ENCODE results near the gene CDH4.
"Not testable (repeated sequence)": the region's sequence is repeated elsewhere in the genome, so short reads cannot be mapped to it uniquely, and the experiment has no call there.

CDH4 gene

DNA sequence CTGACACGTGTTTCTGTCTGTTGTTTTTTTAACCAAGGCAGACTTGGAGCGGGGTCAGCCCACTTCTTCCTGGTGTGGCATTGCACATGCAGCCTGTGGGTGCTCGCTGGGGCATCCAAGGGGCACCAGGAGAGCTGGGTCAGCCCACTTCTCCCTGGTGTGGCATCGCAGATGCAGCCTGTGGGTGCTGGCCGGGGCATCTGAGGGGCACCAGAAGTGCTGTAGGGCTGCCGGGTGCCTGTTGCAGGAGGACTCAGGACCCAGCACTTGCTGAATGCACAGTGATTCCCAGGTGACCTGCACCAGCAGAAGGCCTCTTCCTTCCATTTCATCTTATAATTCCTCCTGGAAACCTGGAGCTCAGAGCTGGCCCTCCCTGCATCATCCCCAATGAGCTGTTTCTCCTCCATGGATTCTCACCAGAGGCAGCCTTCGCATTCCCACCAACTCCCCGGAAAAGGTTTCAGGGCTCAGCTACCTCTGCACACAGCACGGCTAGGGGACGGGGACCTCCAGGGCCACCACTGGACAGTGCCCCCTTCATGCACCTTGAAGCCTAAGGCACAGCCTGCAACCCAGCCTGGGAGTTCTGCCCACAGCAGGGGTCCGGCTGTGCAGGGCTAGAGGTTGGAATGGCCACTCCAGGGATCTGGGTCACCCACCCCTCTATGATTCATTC, 594.8 kb downstream of the CDH4 start:
- no peak overlapping the region for H3K4me3 ChIP-seq (ENCODE audit: low read length)
- TF ChIP-seq ZNF274 (IDR thresholded peaks at IDR 0.05; ENCODE audit: low read depth, low read length), result no peak

DNA sequence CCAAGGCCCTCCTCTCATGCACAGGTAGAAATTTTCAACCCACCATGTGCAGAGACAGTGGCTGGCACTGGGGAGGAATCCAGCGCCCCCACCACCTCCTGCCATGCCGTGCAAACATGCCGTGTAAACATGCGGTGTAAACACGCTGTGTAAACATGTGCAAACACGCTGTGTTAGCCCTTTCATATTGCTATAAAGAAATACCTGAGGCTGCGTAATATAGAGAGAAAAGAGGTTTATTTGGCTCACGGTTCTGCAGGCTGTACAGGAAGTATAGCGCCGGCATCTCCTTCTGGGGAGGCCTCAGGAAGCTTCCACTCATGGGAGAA, 595.3 kb downstream of the CDH4 start:
- no peak overlapping the region for H3K4me3 ChIP-seq (ENCODE audit: low read length)
- no peak for TF ChIP-seq ZNF274 (IDR thresholded peaks at IDR 0.05; ENCODE audit: low read depth, low read length)

DNA sequence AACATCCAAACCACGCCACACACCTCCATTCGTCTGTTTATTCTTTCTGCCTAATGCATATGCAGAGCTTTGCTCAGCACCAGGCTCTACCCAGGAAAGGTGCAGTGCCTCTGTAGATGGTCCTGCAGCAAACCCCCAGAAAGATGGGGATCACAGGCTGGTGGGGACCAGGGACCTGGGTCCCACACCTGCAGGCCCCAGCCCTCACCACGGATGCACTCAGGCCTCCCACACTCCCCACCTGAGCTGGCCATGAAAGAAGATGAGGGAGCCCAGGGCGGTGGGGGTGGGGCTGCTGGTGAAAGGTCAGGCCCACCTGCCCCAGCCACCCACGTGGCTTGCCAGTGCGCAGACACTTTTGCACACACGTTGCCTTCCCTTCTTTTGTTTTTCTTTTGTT, 595.9 kb downstream of the CDH4 start:
- no peak overlapping the region for H3K4me3 ChIP-seq (ENCODE audit: low read length)
- TF ChIP-seq ZNF274 (IDR thresholded peaks at IDR 0.05; ENCODE audit: low read depth, low read length), result no peak

DNA sequence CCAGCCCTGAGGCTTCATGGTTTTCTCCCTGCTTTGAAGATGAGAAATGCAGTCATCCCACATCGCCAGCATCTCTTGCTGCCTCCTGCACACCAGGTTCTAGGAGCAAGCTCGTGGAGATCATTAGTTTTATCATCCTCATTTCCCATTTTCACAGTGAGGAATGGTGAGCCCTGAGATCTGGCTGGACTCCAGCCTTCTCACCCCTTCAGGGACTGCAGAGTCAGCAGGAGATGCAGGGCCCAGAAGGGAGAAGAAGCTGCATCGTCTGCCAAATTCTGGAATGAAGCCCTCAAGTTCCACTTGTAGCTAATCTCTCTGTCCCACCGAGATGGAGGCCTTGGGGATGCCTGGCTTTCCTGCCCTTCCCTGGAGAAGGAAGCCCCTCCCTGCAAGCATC, 596.8 kb downstream of the CDH4 start:
- TF ChIP-seq ZNF274 (IDR thresholded peaks at IDR 0.05; ENCODE audit: low read depth, low read length), result no peak
- no peak overlapping the region for H3K4me3 ChIP-seq (ENCODE audit: low read length)

DNA sequence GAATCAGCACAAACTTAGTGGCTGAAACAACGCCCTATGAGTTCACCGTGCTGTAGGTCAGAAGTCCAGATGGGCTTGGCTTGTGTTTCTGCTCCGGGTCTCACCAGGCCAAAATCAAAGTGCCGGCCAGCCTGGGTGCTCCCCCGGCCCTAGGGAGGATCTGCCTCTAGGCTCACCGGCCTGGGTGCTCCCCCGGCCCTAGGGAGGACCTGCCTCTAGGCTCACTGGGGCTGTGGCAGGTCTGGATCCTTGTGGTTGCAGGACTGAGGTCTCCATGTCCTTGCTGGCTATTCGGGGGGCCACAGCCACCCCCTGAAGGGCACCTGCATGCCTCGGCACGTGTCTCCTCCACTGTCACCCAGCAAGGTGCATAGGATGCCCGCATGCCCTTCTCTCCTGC, 597.3 kb downstream of the CDH4 start:
- no peak overlapping the region for H3K4me3 ChIP-seq (ENCODE audit: low read length)
- TF ChIP-seq ZNF274 (IDR thresholded peaks at IDR 0.05; ENCODE audit: low read depth, low read length), result no peak

DNA sequence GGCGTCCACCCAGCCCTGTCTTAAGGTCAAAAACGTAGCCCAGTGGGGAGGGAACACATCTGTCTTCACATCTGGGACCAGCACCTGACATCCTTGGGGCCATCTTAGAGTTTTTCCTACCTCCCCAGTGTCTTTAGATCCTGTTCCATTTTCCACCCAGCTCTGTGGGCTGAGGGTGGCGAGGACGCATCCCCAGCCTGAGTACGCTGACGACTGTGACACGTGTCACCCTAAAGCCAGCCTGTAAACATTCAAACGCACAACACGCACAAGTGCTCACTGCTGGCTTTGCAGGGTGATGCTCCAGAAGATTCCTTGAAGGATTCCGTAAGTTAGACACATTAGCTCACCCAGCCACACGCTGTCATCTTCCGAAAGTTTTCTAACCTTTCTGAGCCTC, 597.8 kb downstream of the CDH4 start:
- no peak overlapping the region for H3K4me3 ChIP-seq (ENCODE audit: low read length)
- TF ChIP-seq ZNF274 (IDR thresholded peaks at IDR 0.05; ENCODE audit: low read depth, low read length), result no peak

DNA sequence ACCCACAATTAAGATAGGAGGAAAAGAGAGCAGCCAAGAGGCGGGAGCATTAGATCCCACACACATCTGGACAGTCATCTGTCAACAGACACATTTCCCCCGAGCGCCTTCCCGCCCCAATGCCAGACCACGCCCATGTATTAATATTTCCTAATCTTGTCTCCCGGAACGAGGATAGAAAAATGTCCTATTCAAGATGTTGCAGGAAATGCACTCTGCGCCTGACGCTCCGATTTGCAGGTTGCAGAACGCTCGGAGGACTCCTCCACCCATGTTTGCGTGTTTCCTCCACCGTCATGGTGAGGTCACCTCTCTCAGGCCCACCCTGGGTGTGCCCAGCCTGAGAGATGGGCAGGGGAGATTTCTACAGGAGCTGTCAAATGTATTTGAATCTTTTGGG, 598.4 kb downstream of the CDH4 start:
- no peak overlapping the region for H3K4me3 ChIP-seq (ENCODE audit: low read length)
- no peak for TF ChIP-seq ZNF274 (IDR thresholded peaks at IDR 0.05; ENCODE audit: low read depth, low read length)

DNA sequence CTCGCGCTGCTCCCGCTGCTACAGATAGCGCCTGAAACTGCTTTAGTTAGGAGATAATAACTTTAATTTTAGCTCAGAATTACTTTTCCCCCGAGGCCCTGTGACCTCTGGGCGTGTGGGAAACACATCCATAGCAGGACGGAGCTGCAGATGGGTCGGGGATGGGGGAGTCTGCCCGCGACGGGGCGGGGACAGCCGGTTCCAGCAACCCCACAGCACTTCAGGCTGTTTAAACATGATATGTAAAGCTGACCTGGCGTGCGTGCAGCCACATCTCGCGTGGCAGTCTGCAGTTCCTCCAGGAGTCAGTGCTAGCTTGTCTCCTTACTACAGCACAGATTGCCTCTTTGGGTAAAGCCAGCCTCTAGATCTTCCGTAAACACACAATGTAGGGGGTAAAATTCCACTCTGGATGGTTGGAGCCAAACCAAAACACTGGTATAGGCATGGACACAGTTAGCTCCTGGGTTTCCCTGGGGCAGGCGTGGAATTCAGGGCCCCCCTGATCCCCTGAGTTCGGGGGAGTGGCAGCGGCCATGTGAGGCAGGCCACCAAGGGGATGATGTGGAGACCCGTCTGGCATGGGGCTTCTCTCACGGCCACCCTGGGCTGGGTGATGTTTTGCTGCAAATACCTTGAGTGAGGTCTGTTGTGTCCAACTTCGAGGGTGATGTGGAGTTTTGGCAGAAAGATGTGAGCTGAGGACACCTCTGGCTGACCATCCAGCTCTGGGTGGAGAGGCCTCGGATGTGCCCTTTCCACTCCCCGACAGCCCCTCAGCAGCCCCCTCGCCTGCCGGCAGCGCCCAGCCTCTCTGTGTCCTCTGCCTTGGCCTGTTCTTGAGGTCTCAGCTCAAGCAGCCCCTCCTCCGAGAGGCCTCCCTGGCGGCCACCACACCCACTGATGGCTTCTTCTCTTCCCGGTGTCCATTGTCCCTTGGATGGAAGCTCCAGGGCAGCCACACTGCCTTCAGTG, 599.2 kb downstream of the CDH4 start:
- no peak overlapping the region for H3K4me3 ChIP-seq (ENCODE audit: low read length)
- TF ChIP-seq ZNF274 (IDR thresholded peaks at IDR 0.05; ENCODE audit: low read depth, low read length), result no peak

DNA sequence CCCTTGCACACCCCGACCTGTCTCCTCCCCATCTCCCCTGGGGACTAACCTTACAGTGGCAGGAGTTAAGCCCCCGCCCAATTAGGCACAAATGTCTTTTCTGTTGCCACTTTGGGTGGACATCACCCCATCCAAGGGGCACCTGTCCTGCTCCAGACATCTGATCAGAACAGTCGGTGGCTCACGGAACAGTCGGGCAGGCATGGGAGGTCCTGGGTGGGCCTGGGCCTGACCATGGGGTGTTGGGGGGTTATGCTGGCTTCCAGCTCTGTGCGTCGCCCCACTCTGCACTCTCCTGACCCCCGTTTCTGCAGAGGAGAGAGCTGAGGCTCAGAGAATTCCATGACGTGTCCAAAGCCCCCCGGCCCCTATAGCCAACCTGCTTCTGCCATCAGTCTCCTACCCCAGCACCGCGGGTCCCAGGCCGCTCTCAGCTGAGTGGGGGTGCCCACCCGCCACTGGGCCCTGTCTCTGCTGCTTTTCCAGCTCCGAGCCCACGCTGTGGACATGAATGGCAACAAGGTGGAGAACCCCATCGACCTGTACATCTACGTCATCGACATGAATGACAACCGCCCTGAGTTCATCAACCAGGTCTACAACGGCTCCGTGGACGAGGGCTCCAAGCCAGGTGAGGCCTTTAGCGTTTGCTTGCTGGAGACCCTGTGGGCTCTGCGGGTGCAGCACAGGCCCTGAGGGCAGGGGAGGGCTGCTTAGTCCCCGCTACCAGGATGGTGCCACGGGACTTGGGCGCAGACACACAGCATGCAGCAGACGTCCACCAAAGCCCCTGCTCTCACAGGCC, 600.4 kb downstream of the CDH4 start:
- H3K4me3 ChIP-seq (ENCODE audit: low read length), result no peak overlapping the region
- no peak for TF ChIP-seq ZNF274 (IDR thresholded peaks at IDR 0.05; ENCODE audit: low read depth, low read length)

DNA sequence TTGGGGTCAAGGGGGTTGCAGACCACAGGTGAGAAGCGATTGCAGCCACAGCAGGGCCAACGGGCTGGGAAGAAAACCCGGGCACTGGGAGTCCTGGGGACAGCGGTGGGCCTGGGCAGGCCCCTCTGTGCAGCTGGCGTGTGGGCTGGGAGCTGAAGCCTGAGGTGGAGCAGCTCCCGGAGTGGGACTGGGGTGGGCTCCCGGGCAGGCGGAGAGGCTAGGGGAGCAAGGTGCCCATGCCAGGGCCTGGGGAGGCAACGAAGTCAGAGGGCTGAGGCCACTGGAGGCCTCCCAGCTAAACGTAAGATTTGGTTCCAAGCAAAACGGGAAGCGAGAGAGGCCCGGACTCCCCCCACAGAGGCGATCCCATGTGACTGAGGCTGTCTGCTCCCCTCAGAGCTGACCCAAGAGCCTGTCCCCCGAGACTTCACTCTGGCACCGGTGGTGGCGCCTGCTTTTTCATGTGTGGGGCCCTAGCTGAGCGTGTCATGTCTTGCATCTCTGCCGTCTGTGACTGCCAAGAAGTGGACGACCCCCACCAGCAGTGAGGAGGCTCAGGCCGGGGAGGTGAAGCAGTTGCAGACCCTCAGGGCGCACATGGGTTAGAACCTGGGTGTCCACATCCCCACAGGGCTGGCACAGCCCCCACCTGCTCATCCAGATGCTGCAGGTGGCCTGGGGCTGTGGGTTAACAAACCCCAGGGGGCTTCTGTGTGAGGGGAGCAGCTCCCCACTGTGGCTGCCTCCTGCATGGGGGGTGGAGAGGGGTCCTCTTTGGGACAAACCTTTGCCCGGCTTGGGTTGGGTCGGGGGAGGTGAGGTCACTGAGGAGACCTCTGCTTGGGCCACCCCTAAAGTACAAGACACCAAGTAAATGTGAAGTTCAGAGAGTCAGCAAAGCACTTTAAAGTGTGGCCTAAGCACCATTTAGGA, 601.3 kb downstream of the CDH4 start:
- no peak overlapping the region for H3K4me3 ChIP-seq (ENCODE audit: low read length)
- no peak for TF ChIP-seq ZNF274 (IDR thresholded peaks at IDR 0.05; ENCODE audit: low read depth, low read length)

DNA sequence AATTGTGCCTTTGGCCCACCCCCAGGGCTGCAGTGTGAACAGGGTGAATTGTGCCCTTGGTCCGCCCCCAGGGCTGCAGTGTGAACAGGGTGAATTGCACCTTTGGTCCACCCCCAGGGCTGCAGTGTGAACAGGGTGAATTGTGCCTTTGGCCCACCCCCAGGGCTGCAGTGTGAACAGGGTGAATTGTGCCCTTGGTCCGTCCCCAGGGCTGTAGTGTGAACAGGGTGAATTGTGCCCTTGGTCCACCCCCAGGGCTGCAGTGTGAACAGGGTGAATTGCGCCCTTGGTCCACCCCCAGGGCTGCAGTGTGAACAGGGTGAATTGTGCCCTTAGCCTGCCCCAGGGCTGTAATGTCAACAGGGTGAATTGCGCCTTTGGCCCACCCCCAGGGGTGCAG, 602.5 kb downstream of the CDH4 start:
- not testable (repeated sequence) for H3K4me3 ChIP-seq (ENCODE audit: low read length)

DNA sequence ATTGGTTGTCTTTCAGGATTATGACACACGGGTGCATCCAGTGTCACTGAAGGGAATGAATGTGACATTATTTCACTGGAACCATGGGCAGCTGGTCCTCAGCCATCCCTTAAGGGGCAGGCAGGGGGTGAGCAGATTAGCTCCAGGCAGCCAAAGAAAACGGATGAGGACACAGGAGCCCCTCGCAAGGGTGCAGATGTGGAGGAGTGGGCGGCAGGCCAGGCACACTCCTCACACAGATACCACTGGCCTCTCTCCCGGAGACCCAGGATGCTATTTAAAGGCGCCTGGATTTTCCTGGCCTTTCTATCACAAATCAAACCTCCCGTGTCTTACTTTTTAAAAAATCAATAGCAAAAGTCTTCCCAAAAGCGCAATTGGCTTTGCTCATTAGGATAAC, 603.2 kb downstream of the CDH4 start:
- no peak for TF ChIP-seq ZNF274 (IDR thresholded peaks at IDR 0.05; ENCODE audit: low read depth, low read length)
- no peak overlapping the region for H3K4me3 ChIP-seq (ENCODE audit: low read length)

DNA sequence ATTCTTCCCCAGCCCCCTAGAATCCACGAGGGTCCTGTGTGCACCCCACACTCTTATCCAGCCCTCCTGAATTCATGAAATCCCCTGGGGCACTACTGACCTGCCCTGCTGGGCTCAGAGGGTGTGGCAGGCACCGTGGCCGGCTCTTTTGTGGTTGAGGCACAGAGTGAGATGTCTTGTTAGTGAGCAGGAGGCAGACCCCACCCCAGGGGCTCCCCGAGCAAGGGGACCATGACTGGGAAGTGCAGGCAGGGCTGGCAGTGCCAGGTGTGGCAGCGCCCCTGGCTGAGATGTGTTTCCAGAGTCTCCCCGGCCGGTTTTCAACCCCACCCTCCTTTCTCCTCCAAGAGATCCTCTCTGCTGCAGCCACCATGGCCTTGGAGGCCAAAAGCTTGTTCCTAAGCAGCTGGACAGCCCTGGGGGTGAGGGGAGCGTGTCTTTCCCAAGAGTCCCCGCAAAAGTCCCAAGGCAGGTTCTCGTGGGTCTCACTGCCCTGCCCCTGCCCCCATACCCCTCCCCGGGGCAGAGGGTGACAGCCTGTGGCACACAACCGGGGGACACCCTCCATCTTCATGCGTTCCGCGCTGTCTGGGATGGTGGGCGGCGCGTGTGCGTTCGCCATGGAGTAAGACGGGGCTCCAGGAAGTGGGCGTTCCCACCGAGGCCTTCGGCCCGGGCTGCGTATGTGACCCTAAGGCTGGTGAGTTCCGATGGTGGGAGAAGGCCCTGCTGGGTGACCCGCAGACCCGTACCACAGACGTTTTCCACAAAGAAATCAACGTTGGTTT, 604.8 kb downstream of the CDH4 start:
- no peak for TF ChIP-seq ZNF274 (IDR thresholded peaks at IDR 0.05; ENCODE audit: low read depth, low read length)

More for the DNA sequence above, 604.8 kb downstream of the CDH4 start:
- no peak overlapping the region for H3K4me3 ChIP-seq (ENCODE audit: low read length)

Data from GM08714 (cell line).